ENCODE measurements around the gene C4orf51.

C4orf51 gene

GRCh38 chr4:145766273-145766672 is 86.3 kb downstream of the C4orf51 start:
- Histone ChIP-seq H3K9me3 (ENCODE audit: control insufficient read depth in 5 of 5, low read length in 5 of 5) (no peaks in the 10 kb centered on the region), H3K36me3 (ENCODE audit: control insufficient read depth in 5 of 5, insufficient read depth in 5 of 5, low read length in 5 of 5) (peaks cover 10 to 44% (median 32%) of the 10 kb centered on the region in 5 donors), H3K9ac (ENCODE audit: low read length in 5 of 5) (no peak overlapping the region), H3K27me3 (ENCODE audit: control insufficient read depth in 5 of 5, insufficient read depth in 4 of 5, low read length in 5 of 5) (no peaks in the 10 kb centered on the region), H3K27ac (ENCODE audit: low read depth, low read length) (no peak overlapping the region), H3K4me3 (ENCODE audit: low read depth in 1 of 5, low read length in 5 of 5) (no peak overlapping the region), H3K4me1 (ENCODE audit: control insufficient read depth in 5 of 5, insufficient read depth in 5 of 5, low read length in 5 of 5) (peaks cover 0 to 3% (median 0%) of the 10 kb centered on the region in 5 donors)

DNA sequence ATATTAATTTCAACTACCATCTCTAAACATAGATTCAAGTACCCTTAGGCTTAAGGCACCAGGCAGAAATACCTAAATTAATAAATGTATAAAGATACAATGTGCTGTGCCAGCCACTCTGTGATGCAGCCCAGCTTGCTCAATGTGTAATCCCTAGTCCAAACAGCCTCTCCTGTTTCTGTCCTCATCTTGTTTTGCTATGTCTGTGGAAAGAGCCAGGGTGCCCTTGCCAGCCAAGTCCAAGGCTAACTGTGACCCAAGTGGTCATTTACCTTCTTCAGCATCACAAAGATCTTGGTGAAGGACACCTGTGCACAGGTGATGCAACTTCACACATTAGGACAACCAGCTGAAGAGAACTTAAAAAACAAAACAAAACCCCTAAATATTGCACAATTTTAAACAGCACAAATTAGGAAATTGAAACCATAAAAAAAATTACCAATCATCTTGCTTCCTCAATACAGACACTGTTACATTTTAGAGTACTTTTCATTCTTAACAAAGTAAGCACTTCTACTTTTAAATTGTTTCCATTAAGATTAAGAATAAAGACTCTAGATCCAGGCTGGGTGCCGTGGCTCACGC is 89.6 kb downstream of the C4orf51 start:
- Histone ChIP-seq H3K4me3 (ENCODE audit: low read depth in 1 of 5, low read length in 5 of 5) (no peak overlapping the region), H3K27me3 (ENCODE audit: control insufficient read depth in 5 of 5, insufficient read depth in 4 of 5, low read length in 5 of 5) (no peaks in the 10 kb centered on the region), H3K4me1 (ENCODE audit: control insufficient read depth in 5 of 5, insufficient read depth in 5 of 5, low read length in 5 of 5) (peaks cover 0 to 3% (median 0%) of the 10 kb centered on the region in 5 donors), H3K27ac (ENCODE audit: low read depth, low read length) (no peak overlapping the region), H3K9ac (ENCODE audit: low read length in 5 of 5) (no peak overlapping the region), H3K36me3 (ENCODE audit: control insufficient read depth in 5 of 5, insufficient read depth in 5 of 5, low read length in 5 of 5) (peaks cover 23 to 40% (median 33%) of the 10 kb centered on the region in 5 donors), H3K9me3 (ENCODE audit: control insufficient read depth in 5 of 5, low read length in 5 of 5) (no peaks in the 10 kb centered on the region)

DNA sequence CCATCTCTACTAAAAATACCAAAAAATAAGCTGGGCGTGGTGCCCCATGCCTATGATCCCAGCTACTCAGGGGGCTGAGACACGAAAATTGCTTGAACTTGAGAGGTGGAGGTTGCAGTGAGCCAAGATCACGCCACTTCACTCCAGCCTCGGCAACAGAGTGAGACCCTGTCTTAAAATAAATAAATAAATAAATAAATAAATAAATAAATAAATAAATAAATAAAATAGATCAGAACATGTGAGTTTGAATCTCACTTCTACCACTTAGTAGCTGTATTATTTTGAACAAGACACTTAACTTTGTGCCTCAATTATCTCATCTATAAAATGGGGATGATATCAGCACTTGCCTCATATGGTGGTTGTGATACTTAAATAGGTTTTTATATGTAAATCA is 90.2 kb downstream of the C4orf51 start:
- Histone ChIP-seq H3K4me3 (ENCODE audit: low read depth in 1 of 5, low read length in 5 of 5) (no peak overlapping the region), H3K4me1 (ENCODE audit: control insufficient read depth in 5 of 5, insufficient read depth in 5 of 5, low read length in 5 of 5) (peaks cover 0 to 3% (median 0%) of the 10 kb centered on the region in 5 donors), H3K36me3 (ENCODE audit: control insufficient read depth in 5 of 5, insufficient read depth in 5 of 5, low read length in 5 of 5) (peaks cover 22 to 40% (median 32%) of the 10 kb centered on the region in 5 donors), H3K27ac (ENCODE audit: low read depth, low read length) (no peak overlapping the region), H3K9ac (ENCODE audit: low read length in 5 of 5) (no peak overlapping the region), H3K27me3 (ENCODE audit: control insufficient read depth in 5 of 5, insufficient read depth in 4 of 5, low read length in 5 of 5) (no peaks in the 10 kb centered on the region), H3K9me3 (ENCODE audit: control insufficient read depth in 5 of 5, low read length in 5 of 5) (no peaks in the 10 kb centered on the region)

DNA sequence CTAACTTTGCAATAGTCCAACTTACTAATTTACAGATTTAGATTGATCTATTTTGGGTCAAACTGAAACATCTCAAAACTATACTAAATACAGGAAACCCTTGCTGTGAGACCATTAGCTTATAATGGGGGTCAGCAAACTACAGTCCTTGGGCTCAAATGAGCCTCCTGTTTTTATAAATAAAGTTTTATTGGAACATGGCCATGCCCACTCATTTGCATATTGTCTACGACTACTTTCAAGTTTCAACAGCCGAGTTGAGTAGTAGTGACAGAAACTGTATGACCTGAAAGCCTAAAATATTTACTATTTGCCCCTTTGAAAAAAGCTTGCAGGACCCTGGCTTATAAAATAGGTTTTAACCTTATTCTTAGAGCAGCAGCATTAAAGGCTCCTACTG is 92.4 kb downstream of the C4orf51 start:
- H3K4me3 ChIP-seq (ENCODE audit: low read depth in 1 of 5, low read length in 5 of 5), result no peak overlapping the region
- no peak overlapping the region for H3K27ac ChIP-seq (ENCODE audit: low read depth, low read length)
- no peaks in the 10 kb centered on the region for H3K9me3 ChIP-seq (ENCODE audit: control insufficient read depth in 5 of 5, low read length in 5 of 5)
- peaks cover 21 to 33% (median 31%) of the 10 kb centered on the region in 5 donors for H3K36me3 ChIP-seq (ENCODE audit: control insufficient read depth in 5 of 5, insufficient read depth in 5 of 5, low read length in 5 of 5)
- no peak overlapping the region for H3K9ac ChIP-seq (ENCODE audit: low read length in 5 of 5)
- H3K27me3 ChIP-seq (ENCODE audit: control insufficient read depth in 5 of 5, insufficient read depth in 4 of 5, low read length in 5 of 5), result no peaks in the 10 kb centered on the region
- H3K4me1 ChIP-seq (ENCODE audit: control insufficient read depth in 5 of 5, insufficient read depth in 5 of 5, low read length in 5 of 5), result peaks cover 0 to 3% (median 0%) of the 10 kb centered on the region in 5 donors

DNA sequence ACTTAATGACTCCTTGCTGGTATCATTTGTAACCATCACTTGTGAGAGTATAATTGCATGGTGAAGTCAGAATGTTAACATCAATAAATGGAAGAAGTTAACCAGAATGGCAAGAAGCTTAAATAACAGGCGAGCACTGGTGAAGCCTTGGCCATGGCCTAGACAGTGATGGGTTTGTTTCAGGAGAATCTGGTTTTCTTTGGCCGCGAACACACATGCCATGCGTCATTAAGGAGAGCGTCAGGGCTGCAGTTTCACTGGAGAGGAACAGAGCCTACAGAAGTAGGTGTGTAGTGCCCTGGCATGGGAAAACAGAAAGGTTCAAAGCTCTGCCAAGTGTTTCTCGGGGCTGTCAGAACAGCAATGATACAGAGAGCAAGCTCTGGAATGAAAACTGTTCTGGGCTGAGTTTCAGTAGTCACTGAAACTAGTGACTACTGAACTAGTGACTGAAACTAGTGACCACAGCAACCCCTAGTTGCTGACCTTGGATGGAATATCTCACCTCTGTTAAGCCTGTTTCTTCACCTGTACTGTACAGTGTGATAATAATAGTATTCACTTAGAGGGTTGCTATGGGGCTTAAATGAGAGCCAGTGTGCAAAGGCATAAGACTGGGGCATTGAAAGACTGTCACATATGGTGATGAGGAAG is 93.8 kb downstream of the C4orf51 start:
- Histone ChIP-seq H3K27me3 (ENCODE audit: control insufficient read depth in 5 of 5, insufficient read depth in 4 of 5, low read length in 5 of 5) (no peaks in the 10 kb centered on the region), H3K9ac (ENCODE audit: low read length in 5 of 5) (no peak overlapping the region), H3K27ac (ENCODE audit: low read depth, low read length) (no peak overlapping the region), H3K36me3 (ENCODE audit: control insufficient read depth in 5 of 5, insufficient read depth in 5 of 5, low read length in 5 of 5) (peaks cover 19 to 34% (median 31%) of the 10 kb centered on the region in 5 donors), H3K9me3 (ENCODE audit: control insufficient read depth in 5 of 5, low read length in 5 of 5) (no peaks in the 10 kb centered on the region), H3K4me3 (ENCODE audit: low read depth in 1 of 5, low read length in 5 of 5) (no peak overlapping the region), H3K4me1 (ENCODE audit: control insufficient read depth in 5 of 5, insufficient read depth in 5 of 5, low read length in 5 of 5) (peaks cover 0 to 3% (median 0%) of the 10 kb centered on the region in 5 donors)

DNA sequence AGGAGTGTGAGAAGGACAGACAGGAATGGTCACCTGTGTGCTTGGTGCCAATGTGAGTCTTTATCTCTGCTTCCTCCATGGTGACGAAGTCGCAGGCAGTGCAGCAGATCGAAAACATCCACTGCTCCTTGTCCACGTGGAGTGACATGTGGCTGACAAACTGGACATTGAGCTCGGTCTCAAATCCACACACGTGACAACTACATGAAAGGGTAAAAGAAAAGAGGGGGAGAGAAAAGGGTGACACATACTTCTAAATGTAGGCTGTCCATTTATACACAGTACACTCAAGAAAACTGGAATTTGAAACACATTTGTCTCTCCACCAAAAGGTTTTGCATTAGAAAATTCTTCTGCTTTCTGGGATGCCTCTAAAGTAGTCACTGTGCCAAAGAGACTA is 94.5 kb downstream of the C4orf51 start:
- H3K9ac ChIP-seq (ENCODE audit: low read length in 5 of 5), result no peak overlapping the region
- H3K36me3 ChIP-seq (ENCODE audit: control insufficient read depth in 5 of 5, insufficient read depth in 5 of 5, low read length in 5 of 5), result peaks cover 19 to 39% (median 31%) of the 10 kb centered on the region in 5 donors
- H3K27ac ChIP-seq (ENCODE audit: low read depth, low read length), result no peak overlapping the region
- H3K4me1 ChIP-seq (ENCODE audit: control insufficient read depth in 5 of 5, insufficient read depth in 5 of 5, low read length in 5 of 5), result peaks cover 0 to 3% (median 0%) of the 10 kb centered on the region in 5 donors
- no peaks in the 10 kb centered on the region for H3K9me3 ChIP-seq (ENCODE audit: control insufficient read depth in 5 of 5, low read length in 5 of 5)
- H3K4me3 ChIP-seq (ENCODE audit: low read depth in 1 of 5, low read length in 5 of 5), result no peak overlapping the region
- H3K27me3 ChIP-seq (ENCODE audit: control insufficient read depth in 5 of 5, insufficient read depth in 4 of 5, low read length in 5 of 5), result no peaks in the 10 kb centered on the region

GRCh38 chr4:145775406-145775805 is 95.5 kb downstream of the C4orf51 start:
- Histone ChIP-seq H3K27me3 (ENCODE audit: control insufficient read depth in 5 of 5, insufficient read depth in 4 of 5, low read length in 5 of 5) (no peaks in the 10 kb centered on the region), H3K27ac (ENCODE audit: low read depth, low read length) (no peak overlapping the region), H3K4me1 (ENCODE audit: control insufficient read depth in 5 of 5, insufficient read depth in 5 of 5, low read length in 5 of 5) (peaks cover 0 to 3% (median 0%) of the 10 kb centered on the region in 5 donors), H3K4me3 (ENCODE audit: low read depth in 1 of 5, low read length in 5 of 5) (no peak overlapping the region), H3K9ac (ENCODE audit: low read length in 5 of 5) (no peak overlapping the region), H3K36me3 (ENCODE audit: control insufficient read depth in 5 of 5, insufficient read depth in 5 of 5, low read length in 5 of 5) (peaks cover 19 to 39% (median 31%) of the 10 kb centered on the region in 5 donors), H3K9me3 (ENCODE audit: control insufficient read depth in 5 of 5, low read length in 5 of 5) (no peaks in the 10 kb centered on the region)

DNA sequence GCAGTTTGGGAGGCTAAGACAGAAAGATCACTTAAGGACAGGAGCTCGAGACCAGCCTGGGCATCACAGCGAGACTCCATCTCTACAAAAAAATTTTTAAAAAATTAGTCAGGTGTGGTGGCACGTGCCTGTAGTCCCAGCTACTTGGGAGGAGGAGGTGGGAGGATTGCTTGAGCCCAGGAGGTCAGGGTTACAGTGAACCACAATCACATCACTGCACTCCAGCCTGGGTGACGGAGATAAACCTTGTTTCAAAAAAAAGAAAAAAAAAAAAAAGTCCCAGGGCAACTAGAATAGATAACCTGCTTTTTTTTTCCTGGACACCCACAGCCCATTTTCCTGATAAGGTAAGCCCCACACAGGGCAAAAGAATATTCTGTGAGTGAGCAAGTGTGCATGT is 96.3 kb downstream of the C4orf51 start:
- Histone ChIP-seq H3K4me1 (ENCODE audit: control insufficient read depth in 5 of 5, insufficient read depth in 5 of 5, low read length in 5 of 5) (peaks cover 0 to 3% (median 0%) of the 10 kb centered on the region in 5 donors), H3K4me3 (ENCODE audit: low read depth in 1 of 5, low read length in 5 of 5) (no peak overlapping the region), H3K9me3 (ENCODE audit: control insufficient read depth in 5 of 5, low read length in 5 of 5) (no peaks in the 10 kb centered on the region), H3K27me3 (ENCODE audit: control insufficient read depth in 5 of 5, insufficient read depth in 4 of 5, low read length in 5 of 5) (no peaks in the 10 kb centered on the region), H3K36me3 (ENCODE audit: control insufficient read depth in 5 of 5, insufficient read depth in 5 of 5, low read length in 5 of 5) (peaks cover 19 to 39% (median 31%) of the 10 kb centered on the region in 5 donors), H3K27ac (ENCODE audit: low read depth, low read length) (no peak overlapping the region), H3K9ac (ENCODE audit: low read length in 5 of 5) (no peak overlapping the region)

DNA sequence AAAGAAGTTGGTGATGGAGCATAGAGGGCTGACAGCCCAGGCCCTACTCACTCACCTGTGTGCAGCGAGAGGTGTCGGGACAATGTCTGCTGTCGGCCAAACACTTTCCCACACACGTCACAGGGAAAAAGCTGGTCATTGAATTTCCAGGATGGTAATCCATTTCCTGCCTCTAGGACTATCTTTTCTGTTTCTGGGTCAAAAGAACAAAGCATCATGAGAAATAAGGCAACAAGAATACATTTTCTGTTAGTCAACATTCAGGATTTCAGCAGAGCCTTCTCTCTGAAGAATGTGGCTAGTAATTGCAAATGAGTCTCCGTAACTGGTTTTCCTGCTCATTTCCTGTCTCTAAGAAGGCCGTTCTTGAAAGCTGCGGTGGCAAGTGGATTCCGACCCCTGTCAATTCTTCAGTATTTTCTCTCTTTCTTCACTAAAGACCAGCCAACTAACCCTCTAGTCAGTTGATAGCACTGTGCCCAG is 99.4 kb downstream of the C4orf51 start:
- Histone ChIP-seq H3K27ac (ENCODE audit: low read depth, low read length) (no peak overlapping the region), H3K9ac (ENCODE audit: low read length in 5 of 5) (no peak overlapping the region), H3K4me1 (ENCODE audit: control insufficient read depth in 5 of 5, insufficient read depth in 5 of 5, low read length in 5 of 5) (peaks cover 0 to 3% (median 0%) of the 10 kb centered on the region in 5 donors), H3K27me3 (ENCODE audit: control insufficient read depth in 5 of 5, insufficient read depth in 4 of 5, low read length in 5 of 5) (no peaks in the 10 kb centered on the region), H3K9me3 (ENCODE audit: control insufficient read depth in 5 of 5, low read length in 5 of 5) (peaks cover 0 to 5% (median 0%) of the 10 kb centered on the region in 5 donors), H3K36me3 (ENCODE audit: control insufficient read depth in 5 of 5, insufficient read depth in 5 of 5, low read length in 5 of 5) (peaks cover 0 to 21% (median 12%) of the 10 kb centered on the region in 5 donors), H3K4me3 (ENCODE audit: low read depth in 1 of 5, low read length in 5 of 5) (no peak overlapping the region)

GRCh38 chr4:145781351-145781750 is 101.4 kb downstream of the C4orf51 start:
- Histone ChIP-seq H3K36me3 (ENCODE audit: control insufficient read depth in 5 of 5, insufficient read depth in 5 of 5, low read length in 5 of 5) (peaks cover 0 to 9% (median 0%) of the 10 kb centered on the region in 5 donors), H3K4me1 (ENCODE audit: control insufficient read depth in 5 of 5, insufficient read depth in 5 of 5, low read length in 5 of 5) (peaks cover 0 to 9% (median 4%) of the 10 kb centered on the region in 5 donors), H3K27ac (ENCODE audit: low read depth, low read length) (no peak overlapping the region), H3K27me3 (ENCODE audit: control insufficient read depth in 5 of 5, insufficient read depth in 4 of 5, low read length in 5 of 5) (no peaks in the 10 kb centered on the region), H3K9ac (ENCODE audit: low read length in 5 of 5) (no peak overlapping the region), H3K9me3 (ENCODE audit: control insufficient read depth in 5 of 5, low read length in 5 of 5) (peaks cover 0 to 5% (median 0%) of the 10 kb centered on the region in 5 donors), H3K4me3 (ENCODE audit: low read depth in 1 of 5, low read length in 5 of 5) (no peak overlapping the region)
